GM12878 (cell line): ENCODE results near the gene COL11A1. TPM values are rescaled to one million over a fixed set of nuclear protein-coding genes. Genes with fewer than 3 reads are reported as not detected.

Experiments
- ATAC-seq: fragments of 200-7000 bp; cut with Tn5 transposase; 3 replicates; pipeline ENCODE4 v1.9.1; 2020; ENCODE audit warnings: mild to moderate bottlenecking, moderate library complexity
- BruUV-seq: library from RNA; stranded (reverse); fragments of 400-500 nt; replicated peaks from 2 replicates; lab custom pipeline; 2021; lab: Mats Ljungman, UMichigan
- CTCF ChIA-PET: fragments of 300-600 bp; sonication (Branson Sonifier 250); formaldehyde crosslinking; extraction: SDS; loops from one replicate; lab custom pipeline; 2021; ENCODE audit warnings: inconsistent platforms; lab: Yijun Ruan, JAX
- POLR2A ChIA-PET: fragments of 350-600 bp; formaldehyde crosslinking; extraction: SDS; loops from one replicate; lab custom pipeline; 2021; ENCODE audit warnings: inconsistent platforms; lab: Charles Lee
- RAD21 ChIA-PET: fragments of 300-600 bp; sonication (Branson Sonifier 250); formaldehyde crosslinking; loops from one replicate; lab custom pipeline; 2023; ENCODE audit warnings: antibody characterized with exemption; ENCODE audit not compliant: unreplicated experiment; lab: Charles Lee
- SMC1A ChIA-PET: fragments of 300-600 bp; sonication (Branson Sonifier 250); formaldehyde crosslinking; loops from one replicate; lab custom pipeline; 2023; ENCODE audit not compliant: unreplicated experiment, uncharacterized antibody; lab: Charles Lee
- DNase-seq: peaks from one replicate; pipeline ENCODE4 v3.0.0-alpha.2; 2011; ENCODE audit warnings: low read depth, low spot score
- FAIRE-seq: peaks from 3 replicates; lab custom pipeline; 2011; peaks lifted over from hg19 to GRCh38; lab: Jason Lieb, UNC
- H2AFZ ChIP-seq: 2 replicates; pipeline ENCODE4 v1.6.0; 2011; ENCODE audit warnings: low read depth, low read length, control low read depth; ENCODE audit not compliant: control insufficient read depth
- H3K27ac ChIP-seq: 2 replicates; pipeline ENCODE4 v1.5.1; 2011; ENCODE audit warnings: control low read depth; ENCODE audit not compliant: control insufficient read depth, insufficient read depth
- H3K27me3 ChIP-seq, 2 experiments: replicated peaks in 1 of 2; 2 replicates each; pipeline versions ENCODE4 v1.6.0 to v1.6.1; 2011; ENCODE audit warnings: low read length in 1 of 2; ENCODE audit not compliant: control insufficient read depth in 2 of 2, insufficient read depth in 2 of 2
- H3K36me3 ChIP-seq, 2 experiments: 2 replicates each; pipeline ENCODE4 v1.5.1; 2011; ENCODE audit warnings: low read length in 1 of 2; ENCODE audit not compliant: control insufficient read depth in 2 of 2, insufficient read depth in 2 of 2
- H3K4me1 ChIP-seq: 2 replicates; pipeline ENCODE4 v1.6.1; 2011; ENCODE audit warnings: mild to moderate bottlenecking, low read length, moderate library complexity, mixed read lengths; ENCODE audit not compliant: control insufficient read depth, insufficient read depth
- H3K4me2 ChIP-seq: 2 replicates; pipeline ENCODE4 v1.6.0; 2011; ENCODE audit warnings: control low read depth; ENCODE audit not compliant: control insufficient read depth, insufficient read depth
- H3K4me3 ChIP-seq: fragments of 200-600 bp; sonication (generic); 2 replicates; pipeline ENCODE4 v1.5.1; 2016
- H3K79me2 ChIP-seq: 2 replicates; pipeline ENCODE4 v1.6.0; 2011; ENCODE audit warnings: low read length; ENCODE audit not compliant: control insufficient read depth, insufficient read depth
- H3K9ac ChIP-seq: 2 replicates; pipeline ENCODE4 v1.8.0; 2011; ENCODE audit warnings: low read length, control low read depth, mixed read lengths; ENCODE audit not compliant: control insufficient read depth, insufficient read depth
- H3K9me3 ChIP-seq: replicated peaks from 3 replicates; pipeline ENCODE4 v1.5.1; 2011; ENCODE audit warnings: mild to moderate bottlenecking, low read length; ENCODE audit not compliant: control insufficient read depth, insufficient read depth
- H4K20me1 ChIP-seq: 2 replicates; pipeline ENCODE4 v1.6.0; 2011; ENCODE audit not compliant: control insufficient read depth, insufficient read depth
- ESRRA ChIP-seq: IDR thresholded peaks from 2 replicates; pipeline ENCODE4 v1.6.1; 2012; ENCODE audit warnings: mild to moderate bottlenecking, low read length, improper control_type of control experiment
- FOXM1 ChIP-seq: IDR thresholded peaks from 2 replicates; pipeline ENCODE4 v1.6.1; 2012; ENCODE audit warnings: low read depth, mild to moderate bottlenecking, inconsistent platforms, low read length, moderate library complexity
- GABPA ChIP-seq: IDR thresholded peaks from 2 replicates; pipeline ENCODE4 v1.6.1; 2014; ENCODE audit warnings: antibody characterized with exemption, low read depth, mild to moderate bottlenecking, inconsistent platforms
- WGBS: methylation state at CpG from one replicate; pipeline ENCODE4 v1.1.6; 2016; ENCODE audit warnings: low lambda C conversion rate; ENCODE audit not compliant: insufficient replicate concordance, insufficient coverage; ENCODE audit errors: missing lambda C conversion rate; 5-methylcytosine and 5-hydroxymethylcytosine counted together
- in situ Hi-C: fragments of 300-500 bp; cut with MboI; formaldehyde crosslinking; loops from 9 replicates; pipeline ENCODE4 v1.14.3; 2018; ENCODE audit warnings: mixed read lengths
- intact Hi-C: fragments of 100-400 bp; cut with micrococcal nuclease; formaldehyde crosslinking; loops from one replicate; pipeline ENCODE4 v1.14.2; 2022; ENCODE audit not compliant: unreplicated experiment
- polyA plus RNA-seq, 11 experiments: library from polyadenylated mRNA; depleted of rRNA in 4 of 11; unstranded in 6 of 11; stranded (reverse) in 5 of 11; fragments of >200 nt; fragmentation: Nextera tagmentation in 4 of 11; fragmentation: Illumina TruSeq in 1 of 11; extraction: Ambion mirVana in 4 of 11; extraction: Trizol in 1 of 11; gene quantifications; 1 replicate in 1 of 11; 2 replicates in 10 of 11; pipeline versions ENCODE4 v1.2.1 to v1.2.3, GENCODE V29; 2011 to 2016; ENCODE audit warnings: inconsistent platforms in 2 of 11, missing spikeins in 2 of 11, low read depth in 1 of 11
- total RNA-seq, 4 experiments: library from RNA; depleted of rRNA in 3 of 4; stranded (reverse); fragments of >200 nt in 3 of 4; fragmentation: Illumina TruSeq in 1 of 4; extraction: Trizol in 1 of 4; gene quantifications; 2 replicates each; pipeline versions ENCODE4 v1.2.1 to v1.2.3, GENCODE V29; 2013 to 2021
- TF ChIP-seq, protein P1 (sequence below): fragments of 450-650 bp; IDR thresholded peaks from 2 replicates; pipeline ENCODE4 v1.6.1; 2017; ENCODE audit warnings: low read depth, mild to moderate bottlenecking, moderate library complexity
- TF ChIP-seq, protein P2 (sequence below), 3 experiments: IDR thresholded peaks in 2 of 3; conservative IDR thresholded peaks in 1 of 3; 2 replicates each; pipeline ENCODE4 v1.5.1; 2011; ENCODE audit warnings: low read depth in 3 of 3, low read length in 3 of 3, mild to moderate bottlenecking in 3 of 3, control low read depth in 2 of 3, moderate library complexity in 2 of 3, inconsistent platforms in 1 of 3, mixed read lengths in 1 of 3; ENCODE audit not compliant: control insufficient read depth in 2 of 3, insufficient read depth in 1 of 3; ENCODE audit errors: extremely low read depth in 1 of 3

Gene COL11A1
- total and polyA plus RNA-seq, 10 of the 15 experiments (the other 5 are each of a cell fraction or from before 2014, with no cell fraction given): 0.11 TPM; not detected in 9

DNA sequence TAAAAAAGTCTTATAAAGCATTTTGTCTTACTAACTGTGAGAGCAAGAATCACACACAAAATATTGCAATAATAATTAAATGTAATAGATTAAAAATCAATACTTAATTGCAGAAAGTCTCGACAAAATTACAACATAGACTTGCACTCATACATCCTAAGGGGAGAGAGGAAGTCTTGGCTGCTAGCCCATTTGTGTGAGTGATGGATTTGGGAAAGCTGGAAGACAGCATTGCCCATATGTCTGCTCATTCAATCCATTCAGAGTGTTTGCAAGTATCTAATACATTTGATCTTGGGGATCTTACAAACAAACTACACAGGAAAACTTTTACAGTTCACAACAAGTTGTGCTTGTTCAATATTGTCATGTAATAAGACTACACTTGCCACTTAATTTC, 140.5 kb downstream of the COL11A1 start:
- DNase-seq: no peak
- in situ Hi-C loops (loop anchor here (25.0 kb wide), 1 partner anchor 1455 kb away; no protein-coding TSS in a partner anchor), intact Hi-C loops (loop anchor here (10.0 kb wide), 1 partner anchor 1443 kb away; no protein-coding TSS in a partner anchor)
- no peak for ATAC-seq
- ChIA-PET SMC1A (interaction anchor here (1.1 kb wide), 1 partner anchor 28 kb away, joined by 3 read pairs; no protein-coding TSS in a partner anchor), CTCF (no interaction called here), RAD21 (no interaction called here), POLR2A (no interaction called here)
- Histone ChIP-seq H3K4me1 (no peaks in the 10 kb centered on the region), H4K20me1 (no peaks in the 10 kb centered on the region), H3K36me3 (no peaks in the 10 kb centered on the region), H3K9me3 (no peaks in the 10 kb centered on the region), H3K4me3 (no peak overlapping the region), H2AFZ (no peak overlapping the region), H3K79me2 (no peaks in the 10 kb centered on the region), H3K9ac (no peak overlapping the region), H3K27me3 (no peaks in the 10 kb centered on the region), H3K27ac (no peak overlapping the region), H3K4me2 (no peak overlapping the region)
- TF ChIP-seq, protein P1, sequence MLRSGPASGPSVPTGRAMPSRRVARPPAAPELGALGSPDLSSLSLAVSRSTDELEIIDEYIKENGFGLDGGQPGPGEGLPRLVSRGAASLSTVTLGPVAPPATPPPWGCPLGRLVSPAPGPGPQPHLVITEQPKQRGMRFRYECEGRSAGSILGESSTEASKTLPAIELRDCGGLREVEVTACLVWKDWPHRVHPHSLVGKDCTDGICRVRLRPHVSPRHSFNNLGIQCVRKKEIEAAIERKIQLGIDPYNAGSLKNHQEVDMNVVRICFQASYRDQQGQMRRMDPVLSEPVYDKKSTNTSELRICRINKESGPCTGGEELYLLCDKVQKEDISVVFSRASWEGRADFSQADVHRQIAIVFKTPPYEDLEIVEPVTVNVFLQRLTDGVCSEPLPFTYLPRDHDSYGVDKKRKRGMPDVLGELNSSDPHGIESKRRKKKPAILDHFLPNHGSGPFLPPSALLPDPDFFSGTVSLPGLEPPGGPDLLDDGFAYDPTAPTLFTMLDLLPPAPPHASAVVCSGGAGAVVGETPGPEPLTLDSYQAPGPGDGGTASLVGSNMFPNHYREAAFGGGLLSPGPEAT: no peak
- BruUV-seq: no TSS peak
- 0% methylated on average over 1 of the region's 1 CpG for WGBS
- FAIRE-seq: no peak

DNA sequence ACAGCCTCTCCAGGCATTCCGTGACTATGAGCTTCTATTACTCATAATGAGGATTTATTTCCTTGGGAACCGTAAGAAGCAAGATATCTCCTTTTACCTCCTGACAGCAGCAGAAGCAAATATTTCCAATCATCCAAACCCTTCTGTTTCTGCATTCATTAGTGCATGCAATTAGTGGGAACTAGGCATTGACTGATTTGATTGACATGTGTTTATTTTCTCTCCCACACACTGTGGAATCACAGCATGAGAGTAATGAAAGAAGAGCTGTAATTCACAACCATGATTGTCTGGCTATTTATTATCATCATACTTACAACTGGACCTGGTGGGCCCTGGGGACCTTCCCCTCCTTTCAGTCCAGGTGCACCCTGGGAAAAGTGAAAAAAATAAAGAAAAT, 146.8 kb downstream of the COL11A1 start:
- FAIRE-seq (no peak), DNase-seq (no peak), ATAC-seq (no peak)
- H3K27ac ChIP-seq: no peak overlapping the region
- H3K36me3 ChIP-seq: no peaks in the 10 kb centered on the region
- in situ Hi-C loops (loop anchor here (25.0 kb wide), 1 partner anchor 1449 kb away; no protein-coding TSS in a partner anchor), intact Hi-C loops (loop anchor here (10.0 kb wide), 1 partner anchor 1437 kb away; no protein-coding TSS in a partner anchor)
- no peak overlapping the region for H3K4me3 ChIP-seq
- H3K4me1 ChIP-seq: no peaks in the 10 kb centered on the region
- H3K79me2 ChIP-seq: no peaks in the 10 kb centered on the region
- TF ChIP-seq, protein P2, sequence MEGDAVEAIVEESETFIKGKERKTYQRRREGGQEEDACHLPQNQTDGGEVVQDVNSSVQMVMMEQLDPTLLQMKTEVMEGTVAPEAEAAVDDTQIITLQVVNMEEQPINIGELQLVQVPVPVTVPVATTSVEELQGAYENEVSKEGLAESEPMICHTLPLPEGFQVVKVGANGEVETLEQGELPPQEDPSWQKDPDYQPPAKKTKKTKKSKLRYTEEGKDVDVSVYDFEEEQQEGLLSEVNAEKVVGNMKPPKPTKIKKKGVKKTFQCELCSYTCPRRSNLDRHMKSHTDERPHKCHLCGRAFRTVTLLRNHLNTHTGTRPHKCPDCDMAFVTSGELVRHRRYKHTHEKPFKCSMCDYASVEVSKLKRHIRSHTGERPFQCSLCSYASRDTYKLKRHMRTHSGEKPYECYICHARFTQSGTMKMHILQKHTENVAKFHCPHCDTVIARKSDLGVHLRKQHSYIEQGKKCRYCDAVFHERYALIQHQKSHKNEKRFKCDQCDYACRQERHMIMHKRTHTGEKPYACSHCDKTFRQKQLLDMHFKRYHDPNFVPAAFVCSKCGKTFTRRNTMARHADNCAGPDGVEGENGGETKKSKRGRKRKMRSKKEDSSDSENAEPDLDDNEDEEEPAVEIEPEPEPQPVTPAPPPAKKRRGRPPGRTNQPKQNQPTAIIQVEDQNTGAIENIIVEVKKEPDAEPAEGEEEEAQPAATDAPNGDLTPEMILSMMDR (IDR thresholded peaks at IDR 0.05 in 2 of 3, conservative IDR thresholded peaks at IDR 0.05 in 1 of 3; ENCODE audit: control insufficient read depth in 2 of 3, extremely low read depth in 1 of 3, insufficient read depth in 1 of 3, low read depth in 3 of 3, low read length in 3 of 3): no peak
- TF ChIP-seq FOXM1 (no peak), ESRRA (no peak), GABPA (no peak)
- H3K27me3 ChIP-seq: no peaks in the 10 kb centered on the region
- BruUV-seq: no TSS peak
- no peak overlapping the region for H2AFZ ChIP-seq
- H3K9me3 ChIP-seq: no peaks in the 10 kb centered on the region
- ChIA-PET SMC1A (no interaction called here), CTCF (interaction anchor here (1.5 kb wide), 1 partner anchor 8 kb away, joined by 4 read pairs; no protein-coding TSS in a partner anchor), POLR2A (no interaction called here), RAD21 (no interaction called here)
- H3K9ac ChIP-seq: no peak overlapping the region
- 27% methylated on average over 2 of the region's 2 CpGs for WGBS
- H4K20me1 ChIP-seq: no peaks in the 10 kb centered on the region
- H3K4me2 ChIP-seq: no peak overlapping the region
